IPS-18a (cell line): ENCODE results near the gene GGA1.
A peak's percentile ranks its signal among the peaks of the same experiment; 100 is the strongest.

Source experiments
- H3K27ac ChIP-seq: one replicate; pipeline ENCODE4 v1.5.1; 2013; ENCODE audit warnings: low read length
- H3K27me3 ChIP-seq: one replicate; pipeline ENCODE4 v1.6.1; 2013; ENCODE audit warnings: mild to moderate bottlenecking, low read length; ENCODE audit not compliant: control insufficient read depth, insufficient read depth
- H3K36me3 ChIP-seq: one replicate; pipeline ENCODE4 v1.6.1; 2013; ENCODE audit warnings: low read depth, low read length; ENCODE audit not compliant: control insufficient read depth
- H3K4me1 ChIP-seq: one replicate; pipeline ENCODE4 v1.6.1; 2013; ENCODE audit warnings: low read depth, low read length; ENCODE audit not compliant: control insufficient read depth
- H3K4me3 ChIP-seq: one replicate; pipeline ENCODE4 v1.5.1; 2013; ENCODE audit warnings: low read length
- H3K9ac ChIP-seq: one replicate; pipeline ENCODE4 v1.6.1; 2013; ENCODE audit warnings: mild to moderate bottlenecking, low read length, moderate library complexity
- H3K9me3 ChIP-seq: one replicate; pipeline ENCODE4 v1.6.1; 2013; ENCODE audit warnings: low read depth, low read length; ENCODE audit not compliant: control insufficient read depth

The GGA1 gene, protein sequence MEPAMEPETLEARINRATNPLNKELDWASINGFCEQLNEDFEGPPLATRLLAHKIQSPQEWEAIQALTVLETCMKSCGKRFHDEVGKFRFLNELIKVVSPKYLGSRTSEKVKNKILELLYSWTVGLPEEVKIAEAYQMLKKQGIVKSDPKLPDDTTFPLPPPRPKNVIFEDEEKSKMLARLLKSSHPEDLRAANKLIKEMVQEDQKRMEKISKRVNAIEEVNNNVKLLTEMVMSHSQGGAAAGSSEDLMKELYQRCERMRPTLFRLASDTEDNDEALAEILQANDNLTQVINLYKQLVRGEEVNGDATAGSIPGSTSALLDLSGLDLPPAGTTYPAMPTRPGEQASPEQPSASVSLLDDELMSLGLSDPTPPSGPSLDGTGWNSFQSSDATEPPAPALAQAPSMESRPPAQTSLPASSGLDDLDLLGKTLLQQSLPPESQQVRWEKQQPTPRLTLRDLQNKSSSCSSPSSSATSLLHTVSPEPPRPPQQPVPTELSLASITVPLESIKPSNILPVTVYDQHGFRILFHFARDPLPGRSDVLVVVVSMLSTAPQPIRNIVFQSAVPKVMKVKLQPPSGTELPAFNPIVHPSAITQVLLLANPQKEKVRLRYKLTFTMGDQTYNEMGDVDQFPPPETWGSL

DNA sequence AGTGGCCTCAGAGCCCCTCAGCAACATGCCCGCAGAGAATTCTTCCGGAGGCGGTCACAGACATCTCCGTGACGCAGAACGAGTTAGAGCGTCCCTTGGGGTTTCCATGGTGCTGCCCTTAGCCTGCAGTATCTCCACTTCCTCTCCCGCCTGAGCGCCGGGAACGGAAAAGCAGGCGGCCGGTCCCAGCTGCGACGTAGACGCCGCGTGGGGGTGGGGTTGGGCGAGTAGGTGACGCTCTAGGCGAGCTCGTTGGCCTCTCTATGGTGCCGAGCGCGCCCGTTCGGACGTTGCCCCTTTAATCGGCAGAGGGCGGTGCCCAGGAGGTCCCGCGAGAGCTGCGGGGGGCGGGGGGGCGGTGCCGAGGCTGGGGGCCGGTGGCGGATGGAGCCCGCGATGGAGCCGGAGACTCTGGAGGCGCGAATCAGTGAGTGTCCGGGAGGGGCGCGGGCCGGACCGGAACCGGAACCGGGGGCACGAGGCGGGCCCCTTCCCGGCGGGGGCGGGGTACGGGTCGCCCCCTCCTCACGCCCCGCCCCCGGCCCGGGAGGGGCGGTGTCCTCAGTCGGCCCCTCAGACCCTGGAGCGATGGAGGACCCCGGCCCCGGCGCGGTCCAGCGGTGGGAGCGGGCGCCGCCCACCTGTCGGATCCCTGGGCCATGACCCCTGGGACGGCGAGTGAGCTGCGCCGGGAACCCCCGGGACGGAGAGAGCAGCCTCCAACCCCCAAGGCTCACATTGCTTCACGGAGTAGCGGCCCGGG is at the start of gene GGA1:
TSS of gene GGA1 (plus strand) at position 358 of the 763 bp plus-strand sequence. CDS start at position 385, 27 bp downstream.
- no peaks in the 10 kb centered on the region for H3K36me3 ChIP-seq
- no peaks in the 10 kb centered on the region for H3K4me1 ChIP-seq
- H3K4me3 ChIP-seq: peak within 1 kb of the TSS; percentile 88
- H3K27ac ChIP-seq: peak within 1 kb of the TSS; percentile 96
- no peaks in the 10 kb centered on the region for H3K27me3 ChIP-seq
- H3K9me3 ChIP-seq: no peaks in the 10 kb centered on the region
- H3K9ac ChIP-seq: peak within 1 kb of the TSS; percentile 88

DNA sequence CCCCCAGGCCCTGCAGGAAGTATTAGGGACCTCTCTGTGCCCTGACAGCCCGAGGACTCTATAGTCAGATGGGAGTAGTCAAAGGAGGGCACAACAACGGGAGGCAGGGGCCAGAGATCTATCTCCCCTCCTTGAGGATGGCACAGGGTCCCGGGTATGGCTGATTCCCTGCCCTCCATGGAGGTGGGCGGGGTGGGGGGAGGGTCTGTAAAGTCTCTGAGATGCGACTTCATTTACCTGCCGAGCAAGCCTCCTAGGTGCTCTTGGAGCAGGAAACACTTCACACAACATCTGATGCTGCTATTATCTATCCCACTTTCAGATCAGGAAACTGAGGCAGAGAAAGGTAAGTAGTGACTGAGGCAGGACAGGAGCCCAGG is 49.1 kb upstream of the GGA1 start:
- Histone ChIP-seq H3K9ac (no peak overlapping the region), H3K27ac (no peak overlapping the region), H3K4me1 (peaks cover 32% of the 10 kb centered on the region), H3K4me3 (peak overlapping the region; percentile 23), H3K9me3 (no peaks in the 10 kb centered on the region), H3K27me3 (peaks cover 50% of the 10 kb centered on the region), H3K36me3 (no peaks in the 10 kb centered on the region)

DNA sequence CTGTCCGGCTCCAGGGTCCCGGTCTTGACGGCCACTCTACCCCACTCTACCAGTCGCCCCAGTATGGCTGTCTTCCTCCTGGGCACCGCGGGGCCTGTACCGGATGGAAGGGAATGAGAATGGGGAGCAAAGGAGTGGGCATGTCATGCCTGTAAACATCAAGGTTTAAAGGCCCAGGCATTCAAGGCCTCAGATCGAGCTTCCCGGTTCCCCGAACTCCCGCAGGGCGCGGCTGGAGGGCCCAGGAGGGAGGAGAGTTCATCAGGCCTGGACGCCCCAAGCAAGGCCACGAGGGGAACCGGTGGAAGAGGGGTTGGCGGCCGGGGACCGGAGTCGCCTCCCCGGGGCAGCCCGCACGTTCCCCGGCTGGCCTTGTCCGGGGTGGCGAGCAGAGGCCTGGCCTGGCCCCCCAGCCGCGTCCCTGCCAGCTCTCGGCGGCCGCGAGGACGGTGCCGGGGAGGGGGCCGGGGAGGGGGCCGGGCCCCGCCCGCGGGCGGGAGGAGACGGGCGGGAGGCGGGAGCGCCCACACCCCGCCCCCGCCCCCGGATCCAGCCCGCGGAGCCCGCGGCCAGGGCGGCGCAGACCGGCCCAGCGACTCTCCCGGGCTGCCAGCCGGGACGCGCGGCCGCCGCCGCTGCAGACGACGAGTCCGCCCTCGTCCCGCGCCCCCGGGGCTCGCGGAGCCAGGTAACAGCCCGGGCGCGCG is 48.6 kb upstream of the GGA1 start, which contains the start of gene CDC42EP1:
TSS of gene CDC42EP1 (plus strand) at position 580 of the 707 bp plus-strand sequence. CDS start 5,870 bp downstream, outside the sequence.
- Histone ChIP-seq H3K4me1 (peaks cover 32% of the 10 kb centered on the region), H3K36me3 (no peaks in the 10 kb centered on the region), H3K27ac (no peak within 1 kb of the TSS), H3K4me3 (peak within 1 kb of the TSS; percentile 57), H3K9ac (peak within 1 kb of the TSS; percentile 34), H3K27me3 (peaks cover 50% of the 10 kb centered on the region), H3K9me3 (no peaks in the 10 kb centered on the region)

DNA sequence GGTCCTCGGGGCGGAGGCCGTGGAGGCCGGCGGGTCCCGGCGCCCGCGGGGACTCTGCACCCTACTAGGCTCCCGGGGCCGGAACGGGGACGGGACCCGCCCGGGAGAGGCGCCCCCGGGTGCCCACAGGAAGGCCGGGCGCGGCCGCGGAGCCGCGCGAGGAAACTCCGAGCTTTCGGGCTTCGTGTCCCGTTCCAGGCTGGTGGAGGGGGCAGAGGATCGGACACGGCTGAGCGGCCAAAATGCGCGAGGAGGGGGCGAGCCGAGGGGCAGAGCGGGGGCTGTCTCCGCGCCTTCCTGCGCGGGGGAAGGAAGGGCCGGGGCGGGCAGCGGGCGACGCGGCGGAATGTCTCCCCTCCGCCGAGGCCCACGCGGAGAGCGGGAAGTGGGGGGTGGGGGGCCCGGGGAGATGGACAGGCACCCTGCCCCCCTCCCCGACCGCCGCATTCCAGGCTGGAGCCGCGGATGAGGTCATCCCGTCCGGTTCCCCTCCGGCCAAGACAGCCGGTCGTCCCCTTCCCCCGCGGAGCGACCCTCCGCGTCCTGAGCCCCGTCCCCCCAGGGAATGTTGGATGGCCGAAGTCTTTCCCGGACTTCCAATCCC is 47.9 kb upstream of the GGA1 start:
- peaks cover 32% of the 10 kb centered on the region for H3K4me1 ChIP-seq
- no peaks in the 10 kb centered on the region for H3K9me3 ChIP-seq
- peak overlapping the region; percentile 34 for H3K9ac ChIP-seq
- peaks cover 50% of the 10 kb centered on the region for H3K27me3 ChIP-seq
- no peaks in the 10 kb centered on the region for H3K36me3 ChIP-seq
- no peak overlapping the region for H3K27ac ChIP-seq
- peak overlapping the region; percentile 57 for H3K4me3 ChIP-seq

DNA sequence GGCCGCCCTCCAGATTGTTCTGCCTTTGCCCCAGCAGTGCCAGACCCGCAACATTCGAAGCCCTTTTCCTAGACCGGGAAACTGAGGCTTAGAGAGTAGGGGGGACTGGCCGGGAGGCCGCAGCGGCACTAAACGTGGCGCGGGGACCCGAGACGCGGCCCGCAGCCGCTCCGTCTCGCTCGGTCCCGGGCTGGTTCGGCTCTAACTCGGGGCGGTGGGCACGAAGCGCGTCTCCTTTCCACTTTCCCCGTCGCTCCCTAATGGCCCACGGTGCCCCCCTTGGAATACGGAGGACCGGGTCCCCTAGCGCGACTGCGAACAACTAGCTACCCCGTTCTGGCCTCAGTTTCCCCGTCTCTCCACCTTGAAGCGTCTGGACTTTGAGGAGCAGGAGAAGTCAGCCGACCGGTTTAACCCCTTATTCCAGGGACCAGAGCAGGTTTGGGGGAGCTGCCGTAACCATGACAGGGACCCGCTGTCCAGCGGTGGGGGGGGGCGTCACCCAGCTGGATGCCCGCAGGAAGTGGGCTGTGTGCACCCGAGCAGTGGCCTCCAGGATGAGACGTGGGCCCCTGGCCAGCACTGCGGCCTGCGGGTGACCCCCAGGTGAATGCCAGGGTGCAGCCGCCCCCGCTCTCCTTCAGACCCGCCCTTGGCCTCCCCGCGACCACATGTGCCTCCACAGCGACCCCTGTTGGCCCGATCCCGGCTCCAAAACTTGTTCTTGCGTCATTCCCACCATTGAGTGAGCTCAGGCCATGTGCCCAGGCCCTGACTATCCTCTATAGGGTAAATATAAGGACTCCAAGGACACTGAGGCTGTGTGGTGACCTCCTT is 47.2 kb upstream of the GGA1 start:
- H3K4me1 ChIP-seq: peaks cover 28% of the 10 kb centered on the region
- H3K27me3 ChIP-seq: peaks cover 50% of the 10 kb centered on the region
- no peak overlapping the region for H3K27ac ChIP-seq
- peak overlapping the region; percentile 57 for H3K4me3 ChIP-seq
- H3K36me3 ChIP-seq: no peaks in the 10 kb centered on the region
- H3K9ac ChIP-seq: peak overlapping the region; percentile 34
- no peaks in the 10 kb centered on the region for H3K9me3 ChIP-seq

DNA sequence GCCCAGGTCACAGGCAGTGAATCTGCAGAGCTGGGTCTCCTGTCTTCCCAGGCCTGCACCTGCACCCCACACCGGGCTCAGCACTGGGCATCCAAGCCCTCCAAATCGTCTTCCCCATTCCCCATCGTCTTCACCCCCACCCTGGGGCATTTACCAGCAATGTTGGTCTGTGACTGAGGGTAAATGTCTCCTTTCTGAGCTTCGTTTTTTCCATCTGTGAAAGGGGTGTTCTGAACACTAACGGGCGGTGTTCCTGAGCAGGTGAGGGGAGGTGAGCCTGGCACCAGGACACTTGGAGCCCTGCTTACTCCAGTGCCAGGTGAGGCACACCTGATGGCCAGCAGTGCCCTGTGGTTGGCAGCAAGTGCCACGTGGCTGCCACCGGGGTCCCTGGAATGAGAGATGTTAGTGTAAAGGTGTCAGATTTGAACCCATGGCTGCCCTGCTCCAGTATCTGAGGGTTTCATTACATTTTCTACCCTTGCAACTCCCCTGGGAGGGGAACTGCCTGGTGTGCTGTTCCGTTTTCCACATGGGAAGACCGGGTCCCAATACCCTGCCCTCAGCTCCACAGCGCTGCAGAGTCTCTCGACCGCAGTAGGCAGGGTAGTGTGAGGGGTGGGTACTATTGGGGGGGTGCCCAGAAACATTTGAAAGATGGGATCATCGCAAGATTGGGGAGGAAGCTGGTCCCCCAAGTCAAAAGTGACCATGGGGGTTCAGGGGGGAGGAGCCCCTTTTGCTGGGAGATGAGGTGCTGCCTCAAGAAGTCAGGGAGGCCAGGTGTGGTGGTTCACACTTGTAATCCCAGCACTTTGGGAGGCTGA is 46.4 kb upstream of the GGA1 start:
- Histone ChIP-seq H3K36me3 (no peaks in the 10 kb centered on the region), H3K9me3 (no peaks in the 10 kb centered on the region), H3K9ac (peak overlapping the region; percentile 10), H3K27ac (no peak overlapping the region), H3K27me3 (peaks cover 43% of the 10 kb centered on the region), H3K4me1 (peaks cover 20% of the 10 kb centered on the region), H3K4me3 (no peak overlapping the region)

DNA sequence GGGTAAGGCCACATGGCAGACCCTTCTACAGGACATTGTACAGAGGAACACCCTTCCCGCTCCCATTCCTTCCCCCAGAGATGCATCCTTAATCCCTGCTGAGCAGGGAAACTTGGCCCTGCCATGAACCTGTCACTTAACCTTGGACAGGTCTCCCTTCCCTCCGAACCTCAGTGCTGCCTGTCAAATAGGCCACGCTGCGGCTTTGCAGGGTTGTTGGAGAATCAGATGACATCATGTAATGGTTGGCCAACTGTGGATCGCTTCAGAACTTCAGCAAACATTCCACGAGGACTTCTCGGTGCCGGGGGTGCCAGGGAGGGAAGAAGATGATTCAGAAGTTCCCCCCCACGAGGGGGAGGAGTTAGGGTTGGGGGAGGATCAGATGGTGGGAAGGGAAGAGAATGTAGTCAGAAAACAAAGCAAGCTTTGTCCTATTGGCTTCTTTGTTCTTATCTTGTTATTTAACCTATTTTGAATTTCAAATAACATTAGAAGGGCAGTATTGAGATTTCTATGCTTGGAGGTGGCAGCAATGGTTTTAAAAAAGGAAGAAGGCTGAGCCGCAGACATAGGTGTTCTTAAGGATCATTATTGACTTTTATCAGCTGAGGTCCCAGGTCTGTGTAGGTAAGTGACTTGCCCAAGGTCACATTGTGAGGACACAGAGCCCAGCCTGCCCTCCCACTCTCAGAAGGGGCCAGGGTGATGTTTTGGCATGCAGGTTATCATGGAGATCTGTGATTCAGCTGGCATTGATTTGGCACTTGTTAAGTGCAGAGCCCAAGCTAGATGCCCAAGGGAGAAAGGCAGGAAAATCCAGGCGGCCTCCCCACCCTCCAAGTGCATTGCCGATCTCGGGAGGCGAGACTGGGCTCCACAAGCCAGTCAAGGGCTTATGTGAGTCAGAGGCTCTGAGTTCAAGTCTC is 45.2 kb upstream of the GGA1 start:
- Histone ChIP-seq H3K27ac (no peak overlapping the region), H3K4me1 (peaks cover 20% of the 10 kb centered on the region), H3K36me3 (no peaks in the 10 kb centered on the region), H3K27me3 (peaks cover 36% of the 10 kb centered on the region), H3K9me3 (no peaks in the 10 kb centered on the region), H3K9ac (no peak overlapping the region), H3K4me3 (no peak overlapping the region)

DNA sequence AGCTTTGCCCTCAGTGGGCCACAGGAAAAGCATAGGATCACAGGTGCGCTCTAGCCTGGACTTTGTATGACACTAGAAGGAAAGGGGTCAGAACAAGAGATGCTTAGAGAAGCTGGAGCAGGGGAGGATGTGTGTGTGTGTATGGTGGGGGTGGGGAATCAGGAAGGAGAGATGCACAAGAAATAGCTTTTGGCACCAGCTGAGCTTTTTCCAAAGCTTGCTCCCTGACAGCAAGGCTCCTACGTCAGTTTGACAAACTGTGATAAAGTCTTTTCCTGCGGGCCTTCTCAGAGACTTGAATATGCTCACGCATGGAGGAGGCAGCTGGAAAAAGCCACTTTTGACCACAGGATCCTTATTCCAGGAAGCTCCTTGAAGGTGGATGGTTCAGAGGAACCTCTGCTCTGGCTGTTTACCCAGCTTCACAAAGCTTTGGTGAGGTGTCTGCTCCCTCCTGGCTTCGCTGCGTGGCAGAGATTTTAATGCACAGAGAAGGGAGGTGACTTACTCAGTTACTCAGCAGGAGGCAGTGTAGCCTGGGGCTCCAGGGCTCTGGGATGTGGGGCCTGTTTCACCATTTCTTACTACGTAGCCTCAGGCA is 44.4 kb upstream of the GGA1 start:
- no peaks in the 10 kb centered on the region for H3K36me3 ChIP-seq

DNA sequence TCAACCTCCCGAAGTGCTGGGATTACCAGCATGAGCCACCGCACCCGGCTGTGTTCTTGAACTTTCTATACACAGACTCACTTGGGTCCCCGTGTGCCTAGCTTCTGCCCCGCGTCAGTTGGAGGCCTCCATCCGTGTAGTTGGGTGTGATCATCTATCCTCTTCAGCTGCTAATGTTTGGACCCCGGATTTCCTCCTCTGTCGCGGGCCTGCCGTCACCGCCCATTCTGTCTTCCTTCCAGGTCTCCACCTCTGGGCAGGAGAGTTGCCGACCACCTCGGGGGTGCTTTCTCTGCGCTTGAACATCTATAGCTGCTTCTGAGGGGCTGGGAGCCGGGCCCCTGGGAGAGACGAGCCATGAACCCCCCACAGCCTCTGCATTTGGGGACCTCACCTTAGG is 42.8 kb upstream of the GGA1 start:
- Histone ChIP-seq H3K27me3 (peaks cover 19% of the 10 kb centered on the region), H3K27ac (no peak overlapping the region), H3K36me3 (no peaks in the 10 kb centered on the region), H3K4me3 (no peak overlapping the region), H3K4me1 (peaks cover 26% of the 10 kb centered on the region), H3K9me3 (no peaks in the 10 kb centered on the region), H3K9ac (no peak overlapping the region)

More for the DNA sequence above, 44.4 kb upstream of the GGA1 start:
- no peaks in the 10 kb centered on the region for H3K9me3 ChIP-seq
- H3K27me3 ChIP-seq: peaks cover 30% of the 10 kb centered on the region
- H3K4me3 ChIP-seq: no peak overlapping the region
- H3K27ac ChIP-seq: no peak overlapping the region
- no peak overlapping the region for H3K9ac ChIP-seq
- peaks cover 22% of the 10 kb centered on the region for H3K4me1 ChIP-seq
